HG02678 (cell line): ENCODE measurements around the gene TMEM175.

Experiments used
- ATAC-seq: cut with Tn5 transposase; IDR thresholded peaks from one replicate; pipeline ENCODE4 v1.9.1; 2021; ENCODE audit warnings: mild to moderate bottlenecking, moderate library complexity; ENCODE audit not compliant: unreplicated experiment

The TMEM175 gene

DNA sequence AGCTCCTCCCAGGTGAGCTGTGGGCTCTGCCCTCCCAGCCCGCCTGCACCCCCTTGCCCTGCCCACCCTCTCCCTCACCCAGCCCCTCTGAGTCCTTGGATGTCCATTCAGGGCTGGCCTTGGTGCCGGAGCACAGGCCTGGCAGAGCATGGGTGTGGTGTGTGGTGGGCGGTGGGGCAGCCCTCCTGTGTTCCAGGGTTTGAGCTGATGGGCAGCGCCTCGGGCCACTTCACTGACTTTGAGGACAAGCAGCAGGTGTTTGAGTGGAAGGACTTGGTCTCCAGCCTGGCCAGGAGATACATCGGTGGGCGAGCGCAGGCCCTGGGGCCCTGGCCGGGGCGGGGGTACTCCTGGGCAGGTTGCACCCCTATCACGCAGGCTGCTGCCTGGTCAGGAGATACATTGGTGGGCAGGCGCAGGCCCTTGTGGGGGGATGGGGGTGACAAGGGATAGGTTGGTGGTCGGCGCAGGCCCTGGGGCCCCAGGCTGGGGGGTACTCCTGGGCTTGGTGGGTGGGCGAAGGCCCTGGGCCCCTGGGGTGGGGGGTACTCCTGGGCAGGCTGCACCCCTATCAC, 68.5 kb downstream of the TMEM175 start:
- no peak for ATAC-seq

DNA sequence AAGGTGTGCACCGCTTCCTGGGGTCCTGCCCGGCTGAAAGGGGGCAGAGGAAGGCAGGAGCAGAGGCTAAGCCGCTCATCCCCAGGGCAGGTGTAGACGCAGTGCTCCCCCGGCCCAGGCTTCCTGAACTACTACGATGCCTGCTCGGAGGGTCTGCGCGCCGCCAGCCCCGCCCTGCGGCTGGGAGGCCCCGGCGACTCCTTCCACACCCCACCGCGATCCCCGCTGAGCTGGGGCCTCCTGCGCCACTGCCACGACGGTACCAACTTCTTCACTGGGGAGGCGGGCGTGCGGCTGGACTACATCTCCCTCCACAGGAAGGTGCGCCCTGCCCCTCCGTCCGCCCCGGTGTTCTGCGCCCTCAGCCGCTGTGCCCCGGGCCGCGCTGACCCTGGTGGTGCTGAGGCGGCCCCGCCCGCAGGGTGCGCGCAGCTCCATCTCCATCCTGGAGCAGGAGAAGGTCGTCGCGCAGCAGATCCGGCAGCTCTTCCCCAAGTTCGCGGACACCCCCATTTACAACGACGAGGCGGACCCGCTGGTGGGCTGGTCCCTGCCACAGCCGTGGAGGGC, 69.4 kb downstream of the TMEM175 start:
- ATAC-seq = no peak

GRCh38 chr4:1002131-1002630, 69.9 kb downstream of the TMEM175 start:
- ATAC-seq = no peak

DNA sequence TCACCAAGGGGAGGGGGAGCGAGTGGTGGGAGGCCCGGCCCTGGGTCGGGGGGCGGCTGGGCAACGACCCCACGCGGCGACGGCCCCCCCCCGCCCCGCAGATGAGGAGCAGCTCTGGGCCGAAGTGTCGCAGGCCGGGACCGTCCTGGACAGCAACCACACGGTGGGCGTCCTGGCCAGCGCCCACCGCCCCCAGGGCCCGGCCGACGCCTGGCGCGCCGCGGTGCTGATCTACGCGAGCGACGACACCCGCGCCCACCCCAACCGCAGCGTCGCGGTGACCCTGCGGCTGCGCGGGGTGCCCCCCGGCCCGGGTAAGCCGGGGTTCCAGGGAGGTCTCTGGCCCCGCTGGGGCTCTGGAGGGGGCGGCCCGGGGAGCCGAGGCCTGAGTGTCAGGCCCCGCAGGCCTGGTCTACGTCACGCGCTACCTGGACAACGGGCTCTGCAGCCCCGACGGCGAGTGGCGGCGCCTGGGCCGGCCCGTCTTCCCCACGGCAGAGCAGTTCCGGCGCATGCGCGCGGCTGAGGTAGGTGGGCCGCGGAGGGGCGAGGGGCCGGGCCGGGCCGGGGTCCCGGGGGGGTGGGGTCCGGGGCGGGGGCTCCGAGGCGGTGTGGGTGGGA, 70.5 kb downstream of the TMEM175 start:
- ATAC-seq = no peak

GRCh38 chr4:1003271-1004070, 71.2 kb downstream of the TMEM175 start:
- no peak for ATAC-seq

DNA sequence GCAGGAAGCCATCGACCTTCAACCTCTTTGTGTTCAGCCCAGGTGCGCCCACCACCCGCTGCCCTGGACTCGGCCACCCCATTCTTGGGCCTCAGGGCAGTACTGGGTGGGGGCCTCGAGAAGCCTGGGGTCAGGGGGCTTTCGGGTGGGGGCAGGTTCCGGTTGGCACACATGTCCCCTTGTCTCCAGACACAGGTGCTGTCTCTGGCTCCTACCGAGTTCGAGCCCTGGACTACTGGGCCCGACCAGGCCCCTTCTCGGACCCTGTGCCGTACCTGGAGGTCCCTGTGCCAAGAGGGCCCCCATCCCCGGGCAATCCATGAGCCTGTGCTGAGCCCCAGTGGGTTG, 71.8 kb downstream of the TMEM175 start:
- ATAC-seq = no peak

DNA sequence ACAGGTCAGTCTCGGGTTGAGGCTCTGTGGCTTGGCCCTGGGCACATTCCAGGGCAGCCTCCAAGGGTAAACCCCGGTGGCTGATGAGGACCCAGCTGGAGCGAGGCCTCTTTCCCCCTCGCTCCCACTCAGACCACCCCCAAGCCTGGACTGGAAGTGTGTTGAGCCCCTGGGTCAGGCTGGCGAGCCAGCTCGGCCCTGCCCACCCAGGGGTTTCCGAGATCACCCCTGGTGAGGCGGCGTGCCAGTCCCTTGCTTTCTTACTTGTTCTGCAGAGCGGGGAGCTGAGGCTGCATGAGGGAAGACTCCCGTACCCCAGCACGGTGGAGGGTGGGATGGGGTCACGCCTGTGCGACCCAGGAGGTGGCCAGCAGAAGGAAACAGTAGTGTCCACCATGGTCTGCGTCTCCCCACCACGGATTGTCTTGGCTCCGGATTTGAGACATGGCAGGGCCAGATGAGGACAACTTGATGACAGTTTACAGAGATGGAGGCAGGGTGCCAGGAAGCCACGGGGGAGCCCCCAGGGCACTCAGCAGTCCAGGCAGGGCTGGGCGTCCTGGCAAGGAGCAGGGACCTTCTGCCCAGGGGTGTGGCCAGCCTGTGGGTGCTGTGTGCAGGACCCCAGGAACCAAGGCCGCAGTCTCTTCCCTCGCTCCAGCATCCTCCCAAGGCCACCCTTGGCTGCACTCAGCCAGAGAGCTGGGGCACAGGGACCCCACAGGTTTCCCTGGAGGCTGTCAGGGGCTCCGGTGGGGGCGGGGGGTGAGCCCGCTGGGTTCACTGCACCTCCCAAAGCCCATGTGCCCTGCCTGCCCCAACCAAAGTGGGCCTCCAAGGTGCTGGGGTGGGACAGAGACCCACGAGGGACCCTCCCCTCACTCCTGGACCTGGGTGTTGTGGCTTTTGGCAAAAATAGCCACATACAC, 72.6 kb downstream of the TMEM175 start:
- ATAC-seq = no peak

GRCh38 chr4:1006856-1007255, 74.6 kb downstream of the TMEM175 start:
- ATAC-seq = no peak
